SHP77 treated with DMSO at 0.1 percent for 48 hours (cell line): ENCODE results near the gene LSM8.
"Not testable (repeated sequence)": the region's sequence is repeated elsewhere in the genome, so short reads cannot be mapped to it uniquely, and the experiment has no call there.

Experiments
- DNase-seq: peaks from one replicate; lab custom pipeline; 2025; lab: John Stamatoyannopoulos, UW

Gene LSM8

GRCh38 chr7:118214051-118214832, 30.3 kb downstream of the LSM8 start:
- DNase-seq, result no peak

DNA sequence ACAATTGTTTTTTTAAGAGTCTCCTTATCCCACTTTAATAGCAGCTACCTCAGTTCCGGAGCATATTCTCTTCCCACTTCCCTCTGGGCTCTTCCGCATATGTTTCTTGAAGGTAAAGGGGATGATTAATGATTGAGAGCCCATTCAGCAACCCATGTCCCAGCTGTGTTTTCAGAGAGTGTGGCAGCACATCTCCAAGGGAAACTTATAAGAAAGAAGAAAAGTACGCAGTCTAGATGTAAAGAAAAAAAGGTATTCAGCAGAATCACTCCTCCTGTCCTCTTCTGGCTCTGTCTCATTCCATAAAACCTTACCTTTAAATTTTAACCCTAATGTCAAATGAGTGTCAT, 30.8 kb downstream of the LSM8 start:
- DNase-seq, result no peak

GRCh38 chr7:118217210-118217619, 33.3 kb downstream of the LSM8 start:
- no peak for DNase-seq

DNA sequence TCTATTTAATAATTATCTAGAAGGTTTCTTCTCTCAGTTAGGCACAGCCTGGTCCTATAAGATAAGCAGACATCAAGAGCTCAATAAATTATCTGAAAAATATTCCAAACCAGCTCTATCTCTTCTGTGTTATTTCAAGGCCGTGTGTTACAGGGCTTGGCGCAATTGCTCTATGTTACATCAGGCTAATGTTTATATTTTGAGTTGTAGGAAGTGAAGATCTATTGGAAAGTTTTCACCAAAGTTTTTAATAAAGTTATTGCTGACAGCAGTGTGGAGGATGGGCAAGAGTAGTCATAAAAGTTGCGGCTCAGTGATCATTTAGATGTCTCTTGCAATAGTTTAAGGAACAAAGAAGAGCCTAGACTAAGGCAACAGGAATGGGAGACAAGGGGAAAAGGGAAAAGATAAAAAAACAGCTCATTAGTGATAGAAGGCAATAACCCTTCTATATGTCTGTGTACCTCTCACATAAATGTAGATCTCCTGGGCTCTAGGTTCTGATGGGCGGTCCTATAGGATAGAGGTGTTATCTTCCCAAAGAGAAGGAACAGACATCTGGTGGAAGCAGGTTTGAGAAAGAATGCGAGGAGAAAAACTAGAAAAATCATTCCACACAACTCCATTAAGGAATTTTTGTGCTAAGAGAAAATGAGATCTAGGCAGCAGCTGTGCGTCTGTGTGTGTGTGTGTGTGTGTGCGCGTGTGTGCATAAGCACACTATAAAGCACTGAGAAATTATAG, 34.6 kb downstream of the LSM8 start:
- DNase-seq, result no peak

DNA sequence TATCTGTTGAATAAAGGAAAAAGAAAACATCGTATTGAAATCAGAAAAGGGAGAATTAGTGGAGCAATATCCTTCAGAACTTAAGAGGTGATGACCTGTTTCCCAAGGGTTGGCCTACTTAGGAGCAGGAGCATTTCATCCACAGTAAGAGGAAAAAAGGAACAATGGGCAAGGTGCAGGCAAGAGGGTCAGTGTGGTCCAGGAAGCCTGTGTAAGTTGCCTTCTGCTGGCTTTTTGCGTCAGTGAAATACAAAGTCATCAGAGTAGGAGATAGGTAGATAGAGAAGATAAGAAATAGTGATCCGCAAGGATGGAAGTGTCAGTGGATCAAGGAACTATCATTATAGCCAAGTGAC, 35.2 kb downstream of the LSM8 start:
- DNase-seq, result no peak

- DNase-seq, result no peak
Measured at GRCh38 chr7:118220583-118220982, 36.6 kb downstream of the LSM8 start.

GRCh38 chr7:118222591-118222990, 38.6 kb downstream of the LSM8 start:
- DNase-seq, result no peak

DNA sequence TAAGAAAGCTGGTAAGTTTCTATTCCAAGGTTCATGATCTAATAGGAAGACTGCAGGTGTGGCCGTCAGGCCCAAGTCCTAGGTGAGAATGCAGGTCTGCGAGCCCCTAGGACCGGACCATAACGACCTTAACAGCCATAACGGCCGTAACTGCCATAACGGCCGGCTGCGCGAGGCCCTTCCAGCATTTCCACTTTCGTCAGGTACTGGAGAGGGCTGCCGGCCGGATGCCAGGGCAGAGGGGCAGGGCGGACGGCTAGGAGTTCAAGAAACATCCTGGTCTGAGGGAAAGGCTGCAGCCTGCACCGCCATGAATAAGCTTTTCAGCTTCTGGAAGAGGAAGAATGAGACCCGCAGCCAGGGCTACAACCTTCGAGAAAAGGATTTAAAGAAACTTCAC, 40.6 kb downstream of the LSM8 start, which contains the start of gene ANKRD7:
Gene ANKRD7, plus strand, starts transcription at position 184 of the 400 bp plus-strand sequence. Its CDS starts 127 bp downstream, at position 311.
- DNase-seq, result no peak

DNA sequence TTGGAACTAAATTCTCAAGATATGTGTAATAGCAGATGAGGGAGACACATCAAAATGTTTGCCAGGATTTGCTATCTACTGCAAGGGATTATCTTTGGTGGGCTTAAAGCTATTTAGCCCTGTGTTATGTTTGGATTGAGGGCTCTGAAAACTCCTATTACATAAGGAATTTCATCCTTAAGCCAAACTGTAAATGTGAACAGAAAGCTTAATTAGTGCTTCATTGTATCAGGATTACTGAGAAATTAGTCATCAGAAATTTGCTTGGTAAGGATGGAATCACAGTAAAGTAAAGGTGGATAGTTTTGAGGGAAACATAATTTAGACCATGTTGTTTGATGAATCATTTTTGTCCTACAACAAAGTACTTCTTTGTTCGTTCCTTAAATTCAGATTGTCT, 48.9 kb downstream of the LSM8 start:
- DNase-seq, result no peak

DNA sequence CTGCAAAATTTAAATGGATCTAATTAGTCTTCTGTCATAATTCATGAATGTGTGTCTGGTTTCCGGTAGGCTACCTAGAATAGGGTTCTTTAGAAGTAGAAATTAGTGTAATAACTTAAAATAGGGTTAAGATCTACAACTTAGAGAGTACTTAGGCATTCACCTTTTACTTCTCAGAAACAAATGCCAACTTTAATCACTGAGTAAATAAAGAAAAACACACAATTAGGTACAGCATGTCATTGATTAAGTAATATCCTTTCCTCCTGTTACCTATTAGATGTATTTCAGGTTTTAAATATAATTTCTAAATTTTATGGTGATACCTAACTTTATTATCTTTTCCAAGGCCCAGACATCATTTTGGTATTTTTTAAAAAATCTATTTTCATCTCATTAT, 49.8 kb downstream of the LSM8 start:
- DNase-seq, result no peak

DNA sequence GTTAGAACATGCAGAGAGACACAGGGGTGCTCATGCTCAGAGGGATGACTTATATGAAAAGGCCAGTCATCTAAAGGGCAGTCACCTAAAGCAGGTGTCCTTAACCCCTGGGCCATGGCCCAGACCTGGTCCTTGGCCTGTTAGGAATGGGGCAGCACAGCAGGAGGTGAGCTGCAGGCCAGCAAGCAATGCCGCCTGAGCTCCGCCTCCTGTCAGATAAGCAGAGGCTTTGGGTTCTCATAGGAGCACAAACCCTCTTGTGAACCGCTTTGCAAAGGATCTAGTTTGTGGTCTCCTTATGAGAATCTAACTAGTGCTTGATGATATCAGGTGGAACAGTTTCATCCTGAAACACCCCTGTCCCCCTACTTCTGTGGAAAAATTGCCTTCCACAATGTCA, 55.0 kb downstream of the LSM8 start:
- no peak for DNase-seq

GRCh38 chr7:118240320-118240719, 56.4 kb downstream of the LSM8 start:
- not testable (repeated sequence) for DNase-seq
